DOHH2 (cell line): ENCODE results near the gene KRTAP4-16.
"Not testable (repeated sequence)": the region's sequence is repeated elsewhere in the genome, so short reads cannot be mapped to it uniquely, and the experiment has no call there.

Source experiments
- H3F3A ChIP-seq: fragments of 200-600 bp; sonication (generic), shearing (Covaris generic); 2 replicates; pipeline ENCODE4 v1.6.0; 2016; ENCODE audit warnings: antibody characterized with exemption, mild to moderate bottlenecking; ENCODE audit not compliant: control insufficient read depth, insufficient read depth
- H3K27ac ChIP-seq: fragments of 200-600 bp; sonication (generic); 2 replicates; pipeline ENCODE4 v1.5.1; 2014; ENCODE audit warnings: low read depth, mild to moderate bottlenecking, low read length, moderate library complexity
- H3K27me3 ChIP-seq: fragments of 200-600 bp; sonication (generic); 2 replicates; pipeline ENCODE4 v1.6.1; 2014; ENCODE audit warnings: mild to moderate bottlenecking, low read length, mixed read lengths; ENCODE audit not compliant: control insufficient read depth
- H3K36me3 ChIP-seq: fragments of 200-600 bp; sonication (generic); 2 replicates; pipeline ENCODE4 v1.6.1; 2014; ENCODE audit warnings: mild to moderate bottlenecking, low read length, moderate library complexity, mixed read lengths; ENCODE audit not compliant: control insufficient read depth
- H3K4me1 ChIP-seq: fragments of 200-600 bp; sonication (generic); 2 replicates; pipeline ENCODE4 v1.6.1; 2014; ENCODE audit warnings: mild to moderate bottlenecking, low read length, mixed read lengths; ENCODE audit not compliant: control insufficient read depth
- H3K4me2 ChIP-seq: fragments of 200-600 bp; sonication (generic); 2 replicates; pipeline ENCODE4 v1.6.0; 2014; ENCODE audit warnings: mild to moderate bottlenecking, low read length, moderate library complexity
- H3K4me3 ChIP-seq: fragments of 200-600 bp; sonication (generic); 2 replicates; pipeline ENCODE4 v1.5.1; 2014; ENCODE audit warnings: mild to moderate bottlenecking, low read length, mixed read lengths
- H3K79me2 ChIP-seq: fragments of 200-600 bp; sonication (generic); 2 replicates; pipeline ENCODE4 v1.6.1; 2014; ENCODE audit warnings: mild to moderate bottlenecking, low read length, mixed read lengths; ENCODE audit not compliant: control insufficient read depth
- H3K9me2 ChIP-seq: fragments of 200-600 bp; sonication (generic); replicated peaks from 2 replicates; pipeline ENCODE4 v1.6.1; 2014; ENCODE audit warnings: mild to moderate bottlenecking, low read length, mixed read lengths; ENCODE audit not compliant: control insufficient read depth
- H3K9me3 ChIP-seq: fragments of 200-600 bp; sonication (generic); 2 replicates; pipeline ENCODE4 v1.6.1; 2014; ENCODE audit warnings: antibody characterized with exemption, low read length, mixed read lengths; ENCODE audit not compliant: control insufficient read depth, insufficient read depth
- H4K20me1 ChIP-seq: fragments of 200-600 bp; sonication (generic); 2 replicates; pipeline ENCODE4 v1.6.0; 2014; ENCODE audit warnings: low read depth, mild to moderate bottlenecking, antibody characterized with exemption, low read length, moderate library complexity; ENCODE audit not compliant: control insufficient read depth, insufficient read depth
- CTCF ChIP-seq: fragments of 200-600 bp; sonication (generic); IDR thresholded peaks from one replicate; pipeline ENCODE4 v1.5.1; 2014; ENCODE audit warnings: antibody characterized with exemption, mild to moderate bottlenecking, low read depth, low read length; ENCODE audit not compliant: poor library complexity, severe bottlenecking
- EZH2phosphoT487 ChIP-seq: fragments of 200-600 bp; sonication (generic); IDR thresholded peaks from 2 replicates; pipeline ENCODE4 v1.6.1; 2017; ENCODE audit warnings: borderline replicate concordance, mild to moderate bottlenecking, antibody characterized with exemption, low read length, moderate library complexity, mixed read lengths

The KRTAP4-16 gene

GRCh38 chr17:41144846-41145245 lies 42.8 kb upstream of the KRTAP4-16 start:
- H3K36me3 ChIP-seq, result no peaks in the 10 kb centered on the region
- H3K4me3 ChIP-seq, result no peak overlapping the region
- H3K79me2 ChIP-seq, result no peaks in the 10 kb centered on the region
- no peak overlapping the region for H3K27ac ChIP-seq
- no peaks in the 10 kb centered on the region for H3K27me3 ChIP-seq
- no peaks in the 10 kb centered on the region for H4K20me1 ChIP-seq
- peaks cover 5% of the 10 kb centered on the region for H3K4me1 ChIP-seq
- H3F3A ChIP-seq, result no peaks in the 10 kb centered on the region
- peaks cover 15% of the 10 kb centered on the region for H3K9me3 ChIP-seq
- H3K4me2 ChIP-seq, result no peak overlapping the region
- H3K9me2 ChIP-seq, result no peaks in the 10 kb centered on the region
- no peak for TF ChIP-seq CTCF
- no peak for TF ChIP-seq EZH2phosphoT487

GRCh38 chr17:41141361-41141760 lies 39.4 kb upstream of the KRTAP4-16 start:
- TF ChIP-seq CTCF, result no peak
- TF ChIP-seq EZH2phosphoT487, result no peak
- no peak overlapping the region for H3K4me3 ChIP-seq
- H4K20me1 ChIP-seq, result no peaks in the 10 kb centered on the region
- no peaks in the 10 kb centered on the region for H3K27me3 ChIP-seq
- H3K4me1 ChIP-seq, result no peaks in the 10 kb centered on the region
- H3K9me3 ChIP-seq, result peaks cover 15% of the 10 kb centered on the region
- no peak overlapping the region for H3K4me2 ChIP-seq
- no peaks in the 10 kb centered on the region for H3F3A ChIP-seq
- H3K9me2 ChIP-seq, result no peaks in the 10 kb centered on the region
- H3K27ac ChIP-seq, result no peak overlapping the region
- no peaks in the 10 kb centered on the region for H3K36me3 ChIP-seq
- H3K79me2 ChIP-seq, result no peaks in the 10 kb centered on the region

- H3K27ac ChIP-seq, result no peak within 1 kb of the TSS
- H3K4me1 ChIP-seq, result no peaks in the 10 kb centered on the region
These were observed 38.5 kb upstream of the KRTAP4-16 start, which contains the start of gene KRTAP4-6 for GRCh38 chr17:41140360-41141131. Gene KRTAP4-6, minus strand, starts transcription at chr17:41140544. Its CDS starts 57 bp downstream, at chr17:41140487.

GRCh38 chr17:41139865-41140264 lies 37.9 kb upstream of the KRTAP4-16 start:
- H3K27ac ChIP-seq, H3F3A ChIP-seq, H4K20me1 ChIP-seq, H3K4me3 ChIP-seq, H3K79me2 ChIP-seq, H3K4me1 ChIP-seq, H3K36me3 ChIP-seq, H3K27me3 ChIP-seq, H3K4me2 ChIP-seq, H3K9me2 ChIP-seq: not testable (repeated sequence)
- peaks cover 15% of the 10 kb centered on the region for H3K9me3 ChIP-seq

More at GRCh38 chr17:41140360-41141131, 38.5 kb upstream of the KRTAP4-16 start, which contains the start of gene KRTAP4-6:
- H3K27me3 ChIP-seq, result no peaks in the 10 kb centered on the region
- no peaks in the 10 kb centered on the region for H4K20me1 ChIP-seq
- H3K9me2 ChIP-seq, result no peaks in the 10 kb centered on the region
- no peaks in the 10 kb centered on the region for H3F3A ChIP-seq
- H3K79me2 ChIP-seq, result no peaks in the 10 kb centered on the region
- TF ChIP-seq EZH2phosphoT487 (no peak), CTCF (no peak)
- no peak within 1 kb of the TSS for H3K4me2 ChIP-seq
- no peak within 1 kb of the TSS for H3K4me3 ChIP-seq
- no peaks in the 10 kb centered on the region for H3K36me3 ChIP-seq
- H3K9me3 ChIP-seq, result peaks cover 15% of the 10 kb centered on the region
